CD4-positive, alpha-beta T cell treated with Interferon gamma for 1 hour (primary cell): ENCODE data around the gene PPP1R26.
"Not testable (repeated sequence)": the region's sequence is repeated elsewhere in the genome, so short reads cannot be mapped to it uniquely, and the experiment has no call there.

Experiments
- DNase-seq: peaks from one replicate; pipeline ENCODE4 v3.0.0-alpha.2; 2020

PPP1R26 gene

GRCh38 chr9:135505406-135506187, 26.0 kb downstream of the PPP1R26 start:
- no peak for DNase-seq

GRCh38 chr9:135506327-135507103, 26.9 kb downstream of the PPP1R26 start:
- DNase-seq, result no peak

- no peak for DNase-seq
Observed at GRCh38 chr9:135507104-135508035, 27.8 kb downstream of the PPP1R26 start.

- DNase-seq, result no peak
Observed at GRCh38 chr9:135508211-135508820, 28.7 kb downstream of the PPP1R26 start.

- no peak for DNase-seq
Observed at GRCh38 chr9:135509458-135509857, 29.9 kb downstream of the PPP1R26 start.

- no peak for DNase-seq
Observed at GRCh38 chr9:135512241-135512603, 32.6 kb downstream of the PPP1R26 start.

GRCh38 chr9:135512904-135513303, 33.3 kb downstream of the PPP1R26 start:
- DNase-seq, result no peak

- DNase-seq, result no peak
Observed at GRCh38 chr9:135513351-135513846, 33.8 kb downstream of the PPP1R26 start.

GRCh38 chr9:135513906-135514305, 34.3 kb downstream of the PPP1R26 start:
- not testable (repeated sequence) for DNase-seq

GRCh38 chr9:135514342-135515082, 34.9 kb downstream of the PPP1R26 start:
- no peak for DNase-seq

- DNase-seq, result no peak
Observed at GRCh38 chr9:135515083-135515951, 35.7 kb downstream of the PPP1R26 start.

GRCh38 chr9:135516132-135516860, 36.7 kb downstream of the PPP1R26 start:
- no peak for DNase-seq

GRCh38 chr9:135517407-135517822, 37.8 kb downstream of the PPP1R26 start:
- no peak for DNase-seq

- no peak for DNase-seq
Observed at GRCh38 chr9:135519179-135519971, 39.8 kb downstream of the PPP1R26 start.

- DNase-seq, result no peak
Observed at GRCh38 chr9:135520916-135521607, 41.5 kb downstream of the PPP1R26 start, which contains the start of gene LCN1. TSS of gene LCN1 (plus strand) at chr9:135521440. CDS start at chr9:135521498, 58 bp downstream.

GRCh38 chr9:135521608-135522095, 42.1 kb downstream of the PPP1R26 start:
- DNase-seq, result no peak

GRCh38 chr9:135522137-135522877, 42.7 kb downstream of the PPP1R26 start:
- DNase-seq, result no peak
